HCT116 (cell line): ENCODE measurements around the gene USP27X. TPM values are rescaled to one million over a fixed set of nuclear protein-coding genes. Genes with fewer than 3 reads are reported as not detected.

Source experiments
- ATAC-seq: fragments of 200-7000 bp; cut with Tn5 transposase; 2 replicates; pipeline ENCODE4 v1.9.1; 2020; ENCODE audit warnings: mild to moderate bottlenecking, moderate library complexity
- BruUV-seq: library from RNA; stranded (reverse); fragments of 400-500 nt; replicated peaks from 2 replicates; lab custom pipeline; 2021; lab: Mats Ljungman, UMichigan
- CTCF ChIA-PET: fragments of 300-600 bp; sonication (Branson Sonifier 250); formaldehyde crosslinking; loops from one replicate; lab custom pipeline; 2021; ENCODE audit warnings: antibody characterized with exemption; lab: Charles Lee
- POLR2A ChIA-PET: fragments of 300-600, 350-600 bp; sonication (Branson Sonifier 250); formaldehyde crosslinking; loops from one replicate; lab custom pipeline; 2021; ENCODE audit warnings: antibody characterized with exemption; lab: Charles Lee
- RAD21 ChIA-PET, 2 experiments: fragments of 300-600 bp; sonication (Branson Sonifier 250); formaldehyde crosslinking; loops; one replicate each; lab custom pipeline; 2023; ENCODE audit warnings: low total read pairs in 2 of 2; ENCODE audit not compliant: uncharacterized antibody in 2 of 2, unreplicated experiment in 2 of 2, low non-redundant PET in 1 of 2; lab: Charles Lee
- DNase-seq: peaks from one replicate; pipeline ENCODE4 v3.0.0-alpha.2; 2010; ENCODE audit warnings: low read depth, low spot score
- H2AFZ ChIP-seq: fragments of 200-600 bp; shearing (Covaris generic), sonication (generic); 2 replicates; pipeline ENCODE4 v1.6.1; 2017; ENCODE audit warnings: low read depth, mixed run types, mixed read lengths, antibody characterized with exemption, low read length; ENCODE audit not compliant: poor library complexity, severe bottlenecking
- H3K27ac ChIP-seq: 2 replicates; pipeline ENCODE4 v1.5.1; 2012; ENCODE audit warnings: low read depth, low read length
- H3K27me3 ChIP-seq: fragments of 200-600 bp; sonication (generic); 2 replicates; pipeline ENCODE4 v1.6.1; 2016; ENCODE audit warnings: mixed run types, low read length, mixed read lengths; ENCODE audit not compliant: insufficient read depth
- H3K36me3 ChIP-seq, 2 experiments: fragments of 200-500 bp in 1 of 2; fragments of 200-600 bp in 1 of 2; sonication (Bioruptor generic) in 1 of 2; sonication (generic) in 1 of 2; 2 replicates each; pipeline versions ENCODE4 v1.5.1 to v1.6.1; 2014 to 2016; ENCODE audit warnings: low read length in 2 of 2, inconsistent platforms in 1 of 2, mixed read lengths in 1 of 2, mixed run types in 1 of 2; ENCODE audit not compliant: insufficient read depth in 2 of 2, control insufficient read depth in 1 of 2
- H3K4me1 ChIP-seq, 2 experiments: fragments of 200-600 bp in 1 of 2; sonication (generic) in 1 of 2; 2 replicates each; pipeline versions ENCODE4 v1.5.1 to v1.6.1; 2012 to 2017; ENCODE audit warnings: low read length in 2 of 2, inconsistent platforms in 1 of 2, mild to moderate bottlenecking in 1 of 2, mixed read lengths in 1 of 2, mixed run types in 1 of 2, moderate library complexity in 1 of 2; ENCODE audit not compliant: insufficient read depth in 2 of 2, control insufficient read depth in 1 of 2
- H3K4me2 ChIP-seq: fragments of 200-600 bp; sonication (generic); 2 replicates; pipeline ENCODE4 v1.6.1; 2017; ENCODE audit warnings: mixed run types, low read length, mixed read lengths
- H3K4me3 ChIP-seq, 2 experiments: fragments of 200-600 bp in 1 of 2; sonication (generic) in 1 of 2; replicated peaks in 1 of 2; 2 replicates each; pipeline ENCODE4 v1.5.1; 2011 to 2016; ENCODE audit warnings: low read length in 2 of 2, control low read depth in 1 of 2, low read depth in 1 of 2, mild to moderate bottlenecking in 1 of 2, mixed read lengths in 1 of 2, mixed run types in 1 of 2
- H3K79me2 ChIP-seq: fragments of 200-600 bp; sonication (generic); 2 replicates; pipeline ENCODE4 v1.6.1; 2017; ENCODE audit warnings: mild to moderate bottlenecking, mixed run types, low read length, moderate library complexity, mixed read lengths; ENCODE audit not compliant: insufficient read depth
- H3K9ac ChIP-seq: fragments of 200-600 bp; sonication (generic); 2 replicates; pipeline ENCODE4 v1.6.1; 2016; ENCODE audit warnings: low read length, mixed read lengths
- H3K9me2 ChIP-seq: fragments of 200-600 bp; sonication (generic), shearing (Covaris generic); 2 replicates; pipeline ENCODE4 v1.6.1; 2017; ENCODE audit warnings: mixed run types, mild to moderate bottlenecking, moderate library complexity; ENCODE audit not compliant: insufficient read depth
- H3K9me3 ChIP-seq, 2 experiments: fragments of 200-500 bp in 1 of 2; fragments of 200-600 bp in 1 of 2; sonication (Bioruptor generic) in 1 of 2; sonication (generic) in 1 of 2; 2 replicates each; pipeline ENCODE4 v1.6.1; 2014 to 2017; ENCODE audit warnings: low read length in 2 of 2, mixed read lengths in 2 of 2, inconsistent platforms in 1 of 2, low read depth in 1 of 2, mild to moderate bottlenecking in 1 of 2, mixed run types in 1 of 2, moderate library complexity in 1 of 2; ENCODE audit not compliant: control insufficient read depth in 1 of 2, insufficient read depth in 1 of 2
- H4K20me1 ChIP-seq: fragments of 200-600 bp; sonication (generic), shearing (Covaris generic); 2 replicates; pipeline ENCODE4 v1.6.1; 2017; ENCODE audit warnings: mixed run types, mild to moderate bottlenecking, moderate library complexity; ENCODE audit not compliant: insufficient read depth
- ATF3 ChIP-seq: IDR thresholded peaks from 2 replicates; pipeline ENCODE4 v1.6.1; 2012
- CEBPB ChIP-seq: IDR thresholded peaks from 2 replicates; pipeline ENCODE4 v1.6.1; 2012; ENCODE audit warnings: low read depth
- EGR1 ChIP-seq: IDR thresholded peaks from 2 replicates; pipeline ENCODE4 v1.6.1; 2012; ENCODE audit warnings: low read depth
- EZH2phosphoT487 ChIP-seq: fragments of 200-600 bp; IDR thresholded peaks from 2 replicates; pipeline ENCODE4 v1.6.1; 2018; ENCODE audit warnings: antibody characterized with exemption, borderline replicate concordance
- FOSL1 ChIP-seq: IDR thresholded peaks from 2 replicates; pipeline ENCODE4 v1.6.1; 2012; ENCODE audit warnings: low read depth
- JUND ChIP-seq: IDR thresholded peaks from 2 replicates; pipeline ENCODE4 v1.6.1; 2012
- POLR2A ChIP-seq: IDR thresholded peaks from 2 replicates; pipeline ENCODE4 v1.7.0; 2011; ENCODE audit warnings: borderline replicate concordance; ENCODE audit not compliant: insufficient read depth, insufficient read length; ENCODE audit errors: extremely low read depth
- RAD21 ChIP-seq: IDR thresholded peaks from 2 replicates; pipeline ENCODE4 v1.6.1; 2012; ENCODE audit warnings: low read depth, mild to moderate bottlenecking
- REST ChIP-seq: IDR thresholded peaks from 2 replicates; pipeline ENCODE4 v1.6.1; 2012; ENCODE audit warnings: low read depth
- SP1 ChIP-seq: IDR thresholded peaks from 2 replicates; pipeline ENCODE4 v1.6.1; 2012; ENCODE audit warnings: low read depth
- YY1 ChIP-seq: IDR thresholded peaks from 2 replicates; pipeline ENCODE4 v1.6.1; 2011; ENCODE audit warnings: low read length, low read depth, moderate library complexity, mild to moderate bottlenecking; ENCODE audit not compliant: insufficient replicate concordance; ENCODE audit errors: extremely low read depth
- ZFX ChIP-seq: fragments of 450-650 bp; IDR thresholded peaks from 2 replicates; pipeline ENCODE4 v1.6.1; 2017
- ZNF274 ChIP-seq: fragments of 200-500 bp; sonication (Bioruptor generic); IDR thresholded peaks from 2 replicates; pipeline ENCODE4 v1.6.1; 2014; ENCODE audit warnings: mild to moderate bottlenecking, low read depth, low read length, inconsistent platforms
- intact Hi-C: fragments of 100-400 bp; cut with micrococcal nuclease; formaldehyde crosslinking; loops from 2 replicates; pipeline ENCODE4 v1.10.0; 2022
- total RNA-seq: library from RNA; stranded (reverse); gene quantifications from one replicate; pipeline ENCODE4 v1.2.1, GENCODE V29; 2021; ENCODE audit not compliant: unreplicated experiment
- TF ChIP-seq, protein P1 (sequence below), 3 experiments: fragments of 200-600 bp in 1 of 3; sonication (generic) in 1 of 3; IDR thresholded peaks in 2 of 3; conservative IDR thresholded peaks in 1 of 3; 2 replicates each; pipeline ENCODE4 v1.5.1; 2012 to 2017; ENCODE audit warnings: low read depth in 2 of 3, low read length in 2 of 3, antibody characterized with exemption in 1 of 3, borderline replicate concordance in 1 of 3, control low read depth in 1 of 3, mild to moderate bottlenecking in 1 of 3, mixed read lengths in 1 of 3, mixed run types in 1 of 3, moderate library complexity in 1 of 3; ENCODE audit not compliant: insufficient read depth in 1 of 3
- TF ChIP-seq, protein P2 (sequence below): IDR thresholded peaks from 2 replicates; pipeline ENCODE4 v1.6.1; 2012
- TF ChIP-seq, protein P3 (sequence below): IDR thresholded peaks from 2 replicates; pipeline ENCODE4 v1.6.1; 2011; ENCODE audit warnings: mild to moderate bottlenecking, low read length, moderate library complexity; ENCODE audit not compliant: insufficient replicate concordance; ENCODE audit errors: extremely low read depth

USP27X gene
- total RNA-seq, 1 experiment from 2014 or later = 3.5 TPM

GRCh38 chrX:49880668-49881067 is 1.4 kb downstream of the USP27X start:
- peaks cover 4 to 14% of the 10 kb centered on the region in 2 experiments; a peak in 2 of 4 replicates for H3K4me1 ChIP-seq
- DNase-seq = no peak
- H2AFZ ChIP-seq = no peak overlapping the region
- no peaks in the 10 kb centered on the region for H3K36me3 ChIP-seq
- RAD21 ChIA-PET = no interaction called here
- ATAC-seq = no peak
- CTCF ChIA-PET = interaction anchor here (1.1 kb wide), 1 partner anchor 40 kb away, joined by 3 read pairs; no protein-coding TSS in a partner anchor
- TF ChIP-seq SP1 (no peak), JUND (no peak), POLR2A (no peak), EGR1 (no peak), YY1 (no peak), FOSL1 (no peak), CEBPB (no peak), ZNF274 (no peak), REST (no peak), ZFX (no peak), ATF3 (no peak), RAD21 (no peak), EZH2phosphoT487 (no peak)
- TF ChIP-seq, protein P1, sequence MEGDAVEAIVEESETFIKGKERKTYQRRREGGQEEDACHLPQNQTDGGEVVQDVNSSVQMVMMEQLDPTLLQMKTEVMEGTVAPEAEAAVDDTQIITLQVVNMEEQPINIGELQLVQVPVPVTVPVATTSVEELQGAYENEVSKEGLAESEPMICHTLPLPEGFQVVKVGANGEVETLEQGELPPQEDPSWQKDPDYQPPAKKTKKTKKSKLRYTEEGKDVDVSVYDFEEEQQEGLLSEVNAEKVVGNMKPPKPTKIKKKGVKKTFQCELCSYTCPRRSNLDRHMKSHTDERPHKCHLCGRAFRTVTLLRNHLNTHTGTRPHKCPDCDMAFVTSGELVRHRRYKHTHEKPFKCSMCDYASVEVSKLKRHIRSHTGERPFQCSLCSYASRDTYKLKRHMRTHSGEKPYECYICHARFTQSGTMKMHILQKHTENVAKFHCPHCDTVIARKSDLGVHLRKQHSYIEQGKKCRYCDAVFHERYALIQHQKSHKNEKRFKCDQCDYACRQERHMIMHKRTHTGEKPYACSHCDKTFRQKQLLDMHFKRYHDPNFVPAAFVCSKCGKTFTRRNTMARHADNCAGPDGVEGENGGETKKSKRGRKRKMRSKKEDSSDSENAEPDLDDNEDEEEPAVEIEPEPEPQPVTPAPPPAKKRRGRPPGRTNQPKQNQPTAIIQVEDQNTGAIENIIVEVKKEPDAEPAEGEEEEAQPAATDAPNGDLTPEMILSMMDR (IDR thresholded peaks at IDR 0.05 in 2 of 3, conservative IDR thresholded peaks at IDR 0.05 in 1 of 3; ENCODE audit: borderline replicate concordance in 1 of 3, insufficient read depth in 1 of 3, low read depth in 2 of 3, low read length in 2 of 3) = no peak
- TF ChIP-seq, protein P2, sequence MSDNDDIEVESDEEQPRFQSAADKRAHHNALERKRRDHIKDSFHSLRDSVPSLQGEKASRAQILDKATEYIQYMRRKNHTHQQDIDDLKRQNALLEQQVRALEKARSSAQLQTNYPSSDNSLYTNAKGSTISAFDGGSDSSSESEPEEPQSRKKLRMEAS = no peak
- TF ChIP-seq, protein P3, sequence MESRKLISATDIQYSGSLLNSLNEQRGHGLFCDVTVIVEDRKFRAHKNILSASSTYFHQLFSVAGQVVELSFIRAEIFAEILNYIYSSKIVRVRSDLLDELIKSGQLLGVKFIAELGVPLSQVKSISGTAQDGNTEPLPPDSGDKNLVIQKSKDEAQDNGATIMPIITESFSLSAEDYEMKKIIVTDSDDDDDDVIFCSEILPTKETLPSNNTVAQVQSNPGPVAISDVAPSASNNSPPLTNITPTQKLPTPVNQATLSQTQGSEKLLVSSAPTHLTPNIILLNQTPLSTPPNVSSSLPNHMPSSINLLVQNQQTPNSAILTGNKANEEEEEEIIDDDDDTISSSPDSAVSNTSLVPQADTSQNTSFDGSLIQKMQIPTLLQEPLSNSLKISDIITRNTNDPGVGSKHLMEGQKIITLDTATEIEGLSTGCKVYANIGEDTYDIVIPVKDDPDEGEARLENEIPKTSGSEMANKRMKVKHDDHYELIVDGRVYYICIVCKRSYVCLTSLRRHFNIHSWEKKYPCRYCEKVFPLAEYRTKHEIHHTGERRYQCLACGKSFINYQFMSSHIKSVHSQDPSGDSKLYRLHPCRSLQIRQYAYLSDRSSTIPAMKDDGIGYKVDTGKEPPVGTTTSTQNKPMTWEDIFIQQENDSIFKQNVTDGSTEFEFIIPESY = no peak
- H3K4me2 ChIP-seq = peak overlapping the region; percentile 79; the same call in 1 of the 2 replicates
- POLR2A ChIA-PET = no interaction called here
- BruUV-seq = TSS peak; percentile 69
- no peaks in the 10 kb centered on the region for H3K9me3 ChIP-seq
- H3K27me3 ChIP-seq = no peaks in the 10 kb centered on the region
- no peak overlapping the region for H3K27ac ChIP-seq
- H3K79me2 ChIP-seq = no peaks in the 10 kb centered on the region
- H4K20me1 ChIP-seq = no peaks in the 10 kb centered on the region
- no peaks in the 10 kb centered on the region for H3K9me2 ChIP-seq
- no peak overlapping the region for H3K9ac ChIP-seq
- no peak overlapping the region for H3K4me3 ChIP-seq
- intact Hi-C loops = no loop called here
